Activated CD8-positive, alpha-beta memory T cell treated with anti-CD3 and anti-CD28 coated beads, Interleukin-2, amount 50 U/mL, for 4 hours (primary cell): ENCODE measurements around the gene SLC40A1.

ENCODE experiments used
- DNase-seq: peaks from one replicate; pipeline ENCODE4 v3.0.0-alpha.2; 2020

The SLC40A1 gene

GRCh38 chr2:189534854-189535832 lies 45.4 kb downstream of the SLC40A1 start:
- no peak for DNase-seq

GRCh38 chr2:189533288-189534035 lies 47.1 kb downstream of the SLC40A1 start:
- DNase-seq: no peak

GRCh38 chr2:189530965-189531637 lies 49.5 kb downstream of the SLC40A1 start:
- DNase-seq: no peak

GRCh38 chr2:189528617-189529016 lies 52.0 kb downstream of the SLC40A1 start:
- DNase-seq: no peak

GRCh38 chr2:189527812-189528592 lies 52.6 kb downstream of the SLC40A1 start:
- no peak for DNase-seq

GRCh38 chr2:189527041-189527750 lies 53.4 kb downstream of the SLC40A1 start:
- DNase-seq: no peak

- no peak for DNase-seq
Measured at GRCh38 chr2:189526241-189526640, 54.3 kb downstream of the SLC40A1 start.

GRCh38 chr2:189524746-189525145 lies 55.8 kb downstream of the SLC40A1 start:
- no peak for DNase-seq

GRCh38 chr2:189522435-189523151 lies 58.0 kb downstream of the SLC40A1 start:
- DNase-seq: no peak

- DNase-seq: no peak
Measured at GRCh38 chr2:189521699-189522434, 58.7 kb downstream of the SLC40A1 start.

- no peak for DNase-seq
Measured at GRCh38 chr2:189519631-189520387, 60.8 kb downstream of the SLC40A1 start.

GRCh38 chr2:189517847-189518535 lies 62.6 kb downstream of the SLC40A1 start:
- DNase-seq: no peak

- no peak for DNase-seq
Measured at GRCh38 chr2:189516546-189516945, 64.0 kb downstream of the SLC40A1 start.

GRCh38 chr2:189515264-189515663 lies 65.3 kb downstream of the SLC40A1 start:
- DNase-seq: no peak

GRCh38 chr2:189514104-189514503 lies 66.5 kb downstream of the SLC40A1 start:
- no peak for DNase-seq

- no peak for DNase-seq
Measured at GRCh38 chr2:189512879-189513278, 67.7 kb downstream of the SLC40A1 start.

- DNase-seq: no peak
Measured at GRCh38 chr2:189511960-189512319, 68.6 kb downstream of the SLC40A1 start.

- no peak for DNase-seq
Measured at GRCh38 chr2:189511210-189511959, 69.2 kb downstream of the SLC40A1 start.
